Panc1 (cell line): Measurements from ENCODE around the gene ARPC5L.

Source experiments
- CTCF ChIP-seq: fragments of 450-650 bp; IDR thresholded peaks from 2 replicates; pipeline ENCODE4 v1.5.1; 2017; ENCODE audit warnings: mild to moderate bottlenecking
- POLR2AphosphoS5 ChIP-seq: IDR thresholded peaks from 2 replicates; pipeline ENCODE4 v1.6.1; 2012; ENCODE audit warnings: mild to moderate bottlenecking, low read depth, low read length, moderate library complexity
- REST ChIP-seq, 2 experiments: IDR thresholded peaks; 2 replicates each; pipeline ENCODE4 v1.6.1; 2011 to 2012; ENCODE audit warnings: low read depth in 2 of 2, control low read depth in 1 of 2, low read length in 1 of 2, mild to moderate bottlenecking in 1 of 2, moderate library complexity in 1 of 2; ENCODE audit not compliant: insufficient read depth in 1 of 2

GRCh38 chr9:124813501-124814163 is 48.3 kb upstream of the ARPC5L start:
- TF ChIP-seq CTCF, result no peak
- TF ChIP-seq REST (IDR thresholded peaks at IDR 0.05; ENCODE audit: insufficient read depth in 1 of 2, low read depth in 2 of 2, low read length in 1 of 2), result no peak
- no peak for TF ChIP-seq POLR2AphosphoS5
